GM18502 (cell line): Measurements from ENCODE around the gene ATP6V1G2.
A peak's percentile ranks its signal among the peaks of the same experiment; 100 is the strongest.
"Not testable (repeated sequence)": the region's sequence is repeated elsewhere in the genome, so short reads cannot be mapped to it uniquely, and the experiment has no call there.

Experiments used
- ATAC-seq: cut with Tn5 transposase; IDR thresholded peaks from one replicate; pipeline ENCODE4 v1.9.1; 2021; ENCODE audit warnings: mild to moderate bottlenecking; ENCODE audit not compliant: unreplicated experiment, poor library complexity

ATP6V1G2 gene

GRCh38 chr6:31546339-31546957 is at the start of gene ATP6V1G2:
ATP6V1G2 (minus strand) TSS chr6:31546608; CDS start chr6:31546559, 49 bp downstream.
- peak; percentile 44 for ATAC-seq

GRCh38 chr6:31592396-31592771 is 46.0 kb upstream of the ATP6V1G2 start:
- ATAC-seq: peak; percentile 16

- ATAC-seq: not testable (repeated sequence)
These were observed 44.3 kb upstream of the ATP6V1G2 start for GRCh38 chr6:31590691-31591090.

- no peak for ATAC-seq
These were observed 42.7 kb upstream of the ATP6V1G2 start for GRCh38 chr6:31588871-31589650.

- no peak for ATAC-seq
These were observed 41.7 kb upstream of the ATP6V1G2 start for GRCh38 chr6:31587791-31588777.

- no peak for ATAC-seq
These were observed 40.3 kb upstream of the ATP6V1G2 start for GRCh38 chr6:31586599-31587281.

- no peak for ATAC-seq
These were observed 39.6 kb upstream of the ATP6V1G2 start, which contains the start of gene LST1 for GRCh38 chr6:31586008-31586407. LST1 (plus strand) TSS chr6:31586277; CDS start chr6:31587300, 1,023 bp downstream.

- ATAC-seq: no peak
These were observed 39.1 kb upstream of the ATP6V1G2 start for GRCh38 chr6:31585491-31585890.

GRCh38 chr6:31582230-31582643 is 35.8 kb upstream of the ATP6V1G2 start, which contains the start of gene LTB:
LTB (minus strand) TSS chr6:31582424; CDS start chr6:31582417, 7 bp downstream.
- no peak for ATAC-seq

- no peak for ATAC-seq
These were observed 35.2 kb upstream of the ATP6V1G2 start for GRCh38 chr6:31581434-31582229.

GRCh38 chr6:31580807-31581433 is 34.5 kb upstream of the ATP6V1G2 start:
- ATAC-seq: peak; percentile 52

GRCh38 chr6:31580438-31580740 is 34.0 kb upstream of the ATP6V1G2 start:
- no peak for ATAC-seq

GRCh38 chr6:31579546-31580437 is 33.4 kb upstream of the ATP6V1G2 start:
- no peak for ATAC-seq

- ATAC-seq: no peak
These were observed 32.7 kb upstream of the ATP6V1G2 start for GRCh38 chr6:31579119-31579505.

GRCh38 chr6:31578184-31579118 is 32.0 kb upstream of the ATP6V1G2 start:
- no peak for ATAC-seq

- no peak for ATAC-seq
These were observed 31.2 kb upstream of the ATP6V1G2 start for GRCh38 chr6:31577579-31577966.
